HG03139 (cell line): ENCODE data around the gene CROCC.
"Not testable (repeated sequence)": the region's sequence is repeated elsewhere in the genome, so short reads cannot be mapped to it uniquely, and the experiment has no call there.

Experiments
- ATAC-seq: cut with Tn5 transposase; IDR thresholded peaks from one replicate; pipeline ENCODE4 v1.9.1; 2021; ENCODE audit not compliant: unreplicated experiment

CROCC gene

GRCh38 chr1:16931206-16931934 is 9.6 kb downstream of the CROCC start:
- ATAC-seq, result not testable (repeated sequence)

DNA sequence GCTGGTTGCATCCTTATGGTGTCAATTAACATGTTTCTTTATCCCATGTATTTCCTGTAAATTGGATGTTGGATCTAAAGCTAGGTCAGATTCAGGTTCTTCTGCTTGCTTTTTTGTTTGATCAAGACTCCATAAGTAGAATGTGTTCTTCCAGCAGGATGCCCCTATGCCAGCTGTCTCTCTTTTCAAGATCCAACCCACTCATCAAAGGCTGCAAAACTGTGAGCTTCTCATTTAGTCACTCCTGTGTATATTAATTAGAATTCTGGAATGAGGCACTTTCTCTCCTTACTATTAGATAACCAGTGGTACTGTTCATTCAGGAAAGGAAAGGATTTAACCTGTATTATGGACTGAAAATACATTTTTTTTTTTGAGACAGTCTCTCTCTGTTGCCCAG is 12.2 kb downstream of the CROCC start:
- not testable (repeated sequence) for ATAC-seq

DNA sequence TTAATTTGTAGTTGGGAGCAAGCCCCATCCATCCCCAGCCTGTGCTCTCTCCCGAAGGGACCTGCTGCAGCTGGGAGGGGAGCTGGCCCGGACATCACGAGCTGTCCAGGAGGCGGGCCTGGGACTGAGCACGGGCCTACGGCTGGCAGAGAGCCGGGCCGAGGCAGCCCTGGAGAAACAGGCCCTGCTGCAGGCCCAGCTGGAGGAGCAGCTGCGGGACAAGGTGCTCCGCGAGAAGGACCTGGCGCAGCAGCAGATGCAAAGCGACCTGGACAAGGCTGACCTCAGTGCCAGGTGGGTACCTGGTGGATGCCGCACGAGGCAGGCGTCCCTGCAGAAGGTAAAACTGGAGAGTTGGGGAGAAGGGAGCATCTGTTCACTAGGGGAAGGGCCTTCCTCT is 14.8 kb downstream of the CROCC start:
- not testable (repeated sequence) for ATAC-seq

GRCh38 chr1:16938351-16939321 is 16.9 kb downstream of the CROCC start:
- ATAC-seq, result no peak

DNA sequence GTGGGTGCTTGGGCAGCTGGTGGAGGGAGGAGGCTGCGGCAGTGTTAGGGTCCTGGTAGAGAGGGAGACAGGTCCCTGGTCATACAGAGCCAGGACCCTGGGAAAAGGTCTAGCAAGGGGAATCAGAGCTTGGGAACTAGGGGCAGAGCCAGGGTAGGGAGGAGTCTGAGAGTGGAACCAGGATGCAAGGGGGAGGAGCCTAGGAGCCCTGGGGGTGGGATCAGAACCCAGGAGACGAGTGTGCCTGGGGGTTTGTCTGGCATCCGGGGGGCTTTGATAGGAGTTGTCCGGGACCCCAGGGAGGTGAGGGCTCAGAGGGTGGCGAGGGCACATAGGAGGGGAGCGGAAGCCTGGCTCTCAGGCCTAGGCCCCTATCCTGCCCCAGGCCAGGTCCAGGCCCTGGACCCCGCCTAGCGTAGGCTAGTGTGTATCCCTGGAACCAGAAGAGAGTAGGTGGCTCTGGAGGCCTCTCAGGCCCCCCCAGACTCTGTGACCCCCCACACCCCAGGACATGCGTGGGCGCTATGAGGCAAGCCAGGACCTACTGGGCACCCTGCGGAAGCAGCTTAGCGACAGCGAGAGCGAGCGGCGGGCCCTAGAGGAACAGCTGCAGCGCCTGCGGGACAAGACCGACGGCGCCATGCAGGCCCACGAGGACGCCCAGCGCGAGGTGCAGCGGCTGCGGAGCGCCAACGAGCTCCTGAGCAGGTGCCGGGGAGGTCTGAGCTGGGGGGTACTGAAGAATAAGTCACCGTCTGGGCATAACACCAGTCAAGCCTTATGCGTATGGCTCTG is 17.9 kb downstream of the CROCC start:
- not testable (repeated sequence) for ATAC-seq

GRCh38 chr1:16944038-16944437 is 22.3 kb downstream of the CROCC start:
- ATAC-seq, result no peak

DNA sequence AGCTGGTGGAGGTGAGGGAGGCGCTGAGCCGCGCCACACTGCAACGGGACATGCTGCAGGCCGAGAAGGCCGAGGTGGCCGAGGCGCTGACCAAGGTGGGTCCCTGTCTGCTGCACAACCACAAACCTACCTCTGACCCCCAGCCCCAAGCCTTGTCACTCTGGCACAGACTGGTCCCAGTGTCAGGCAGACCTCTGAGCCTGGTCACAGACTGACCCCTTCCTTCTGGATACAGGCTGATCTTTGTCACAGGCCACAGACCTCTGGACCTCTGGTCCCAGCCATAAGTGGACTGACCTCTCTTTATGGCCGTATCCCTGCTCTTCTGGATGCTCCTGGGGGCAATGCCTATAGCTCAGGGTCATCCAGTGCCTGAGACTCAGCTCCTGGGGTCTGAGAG is 23.8 kb downstream of the CROCC start:
- not testable (repeated sequence) for ATAC-seq

GRCh38 chr1:16946185-16946584 is 24.5 kb downstream of the CROCC start:
- ATAC-seq, result not testable (repeated sequence)

- no peak for ATAC-seq
Measured at GRCh38 chr1:16946646-16947045, 24.9 kb downstream of the CROCC start.

DNA sequence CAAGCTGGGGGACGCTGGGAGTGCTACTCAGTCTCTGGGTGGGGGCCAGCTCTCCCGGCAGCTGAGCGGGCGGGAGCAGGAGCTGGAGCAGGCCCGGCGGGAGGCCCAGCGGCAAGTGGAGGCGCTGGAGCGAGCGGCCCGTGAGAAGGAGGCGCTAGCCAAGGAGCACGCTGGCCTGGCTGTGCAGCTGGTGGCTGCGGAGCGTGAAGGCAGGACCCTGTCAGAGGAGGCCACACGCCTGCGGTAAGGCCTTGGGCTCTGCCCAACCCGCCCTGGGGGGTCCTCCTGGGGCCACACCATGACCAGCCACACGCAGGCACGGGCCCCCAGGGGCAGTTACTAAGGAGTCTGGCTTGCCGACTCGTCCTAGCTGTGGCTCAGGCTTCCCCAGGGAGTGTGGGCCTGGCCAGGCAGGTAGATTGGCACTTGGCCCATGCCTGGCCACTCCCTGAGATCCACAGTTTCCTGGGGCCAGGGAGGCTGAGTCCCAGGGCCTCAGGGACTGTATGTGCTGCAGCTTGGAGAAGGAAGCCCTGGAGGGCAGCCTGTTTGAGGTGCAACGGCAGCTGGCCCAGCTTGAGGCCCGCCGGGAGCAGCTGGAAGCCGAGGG is 26.7 kb downstream of the CROCC start:
- ATAC-seq, result not testable (repeated sequence)

GRCh38 chr1:16949026-16949425 is 27.3 kb downstream of the CROCC start:
- ATAC-seq, result not testable (repeated sequence)

- ATAC-seq, result not testable (repeated sequence)
Measured at GRCh38 chr1:16952376-16952775, 30.6 kb downstream of the CROCC start.

DNA sequence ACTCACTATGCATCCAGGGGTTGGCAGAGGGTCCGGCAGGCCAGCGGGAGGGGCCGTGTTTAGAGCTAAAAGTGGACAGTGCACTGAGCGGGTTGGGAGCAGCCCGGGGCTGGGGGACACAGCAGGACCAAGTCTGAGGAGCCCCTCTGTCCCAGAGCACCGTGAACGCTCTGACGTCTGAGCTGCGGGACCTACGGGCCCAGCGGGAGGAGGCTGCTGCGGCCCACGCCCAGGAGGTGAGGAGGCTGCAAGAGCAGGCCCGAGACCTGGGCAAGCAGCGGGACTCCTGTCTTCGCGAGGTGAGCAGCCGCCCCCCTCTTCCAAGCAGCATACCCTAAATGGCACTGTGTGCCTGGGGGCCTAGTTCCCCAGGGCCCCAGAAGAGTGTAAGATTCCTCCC is 32.8 kb downstream of the CROCC start:
- no peak for ATAC-seq

DNA sequence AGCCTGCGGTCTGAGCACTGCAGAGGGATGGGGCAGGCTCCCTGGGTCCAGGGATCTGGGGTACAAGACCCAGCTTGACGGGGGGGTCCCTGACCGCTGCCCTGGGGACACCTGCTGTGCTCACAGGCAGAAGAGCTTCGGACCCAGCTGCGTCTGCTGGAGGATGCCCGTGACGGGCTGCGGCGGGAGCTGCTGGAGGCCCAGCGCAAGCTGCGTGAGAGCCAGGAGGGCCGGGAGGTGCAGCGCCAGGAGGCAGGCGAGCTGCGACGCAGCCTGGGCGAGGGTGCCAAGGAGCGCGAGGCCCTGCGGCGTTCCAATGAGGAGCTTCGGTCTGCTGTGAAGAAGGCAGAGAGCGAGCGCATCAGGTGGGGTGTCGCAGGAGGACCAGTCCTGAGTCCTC is 33.5 kb downstream of the CROCC start:
- ATAC-seq, result no peak

GRCh38 chr1:16956775-16957174 is 35.0 kb downstream of the CROCC start:
- no peak for ATAC-seq

- no peak for ATAC-seq
Measured at GRCh38 chr1:16957731-16958130, 36.0 kb downstream of the CROCC start.

DNA sequence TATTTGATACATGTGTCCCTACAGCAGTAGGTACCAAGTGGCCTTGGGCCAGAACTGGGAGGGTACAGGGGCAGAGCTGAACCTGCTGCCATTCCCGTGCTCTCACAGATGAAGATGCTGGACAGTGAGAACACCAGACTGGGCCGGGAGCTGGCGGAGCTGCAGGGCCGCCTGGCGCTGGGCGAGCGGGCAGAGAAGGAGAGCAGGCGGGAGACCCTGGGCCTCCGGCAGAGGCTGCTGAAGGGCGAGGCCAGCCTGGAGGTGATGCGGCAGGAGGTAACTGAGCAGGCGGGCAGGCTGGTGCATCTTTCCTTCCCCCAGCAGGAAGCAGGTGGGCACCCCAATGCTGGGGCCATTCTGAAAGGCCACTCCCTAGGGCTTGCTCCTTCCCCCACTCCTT is 36.7 kb downstream of the CROCC start:
- ATAC-seq, result no peak

- ATAC-seq, result no peak
Measured at GRCh38 chr1:16960560-16961296, 39.0 kb downstream of the CROCC start.

DNA sequence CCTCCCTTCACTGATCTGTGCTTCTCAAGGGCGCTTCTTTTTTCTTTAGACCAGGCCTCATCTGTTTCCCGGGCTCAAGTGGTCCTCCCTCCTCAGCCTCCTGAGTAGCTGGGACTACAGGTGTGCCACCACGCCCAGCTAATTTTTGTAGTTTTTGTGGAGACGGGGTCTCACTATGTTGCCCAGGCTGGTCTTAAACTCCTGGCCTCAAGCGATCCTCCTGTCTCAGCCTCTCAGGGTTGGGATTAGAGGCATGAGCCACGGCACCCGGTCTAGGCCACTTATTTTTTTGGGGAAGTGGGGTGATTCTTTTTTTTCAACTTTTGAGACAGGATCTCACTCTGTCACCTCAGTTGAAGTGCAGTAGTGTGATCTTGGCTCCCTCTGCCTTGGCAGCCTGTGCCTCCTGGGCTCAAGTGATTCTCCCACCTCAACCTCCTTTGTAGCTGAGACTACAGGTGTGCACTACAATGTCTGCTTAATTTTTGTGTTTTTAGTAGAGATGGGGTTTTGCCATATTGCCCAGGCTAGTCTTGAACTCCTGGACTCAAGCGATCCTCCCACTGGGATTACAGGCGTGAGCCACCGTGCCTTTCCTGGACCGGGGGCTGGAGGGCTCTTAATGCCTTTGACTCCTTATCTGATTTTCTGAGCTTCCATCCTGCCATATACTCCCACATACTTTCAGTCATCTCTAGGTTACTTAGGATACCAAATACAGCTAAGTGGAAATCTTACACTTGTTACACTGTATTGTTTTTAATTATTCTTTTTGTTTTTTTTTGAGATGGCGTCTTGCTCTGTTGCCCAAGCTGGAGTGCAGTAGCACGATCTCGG is 39.8 kb downstream of the CROCC start:
- no peak for ATAC-seq
